Posterior vena cava (tissue), 2 donors: ENCODE data around the gene CDH13. TPM values are rescaled to one million over a fixed set of nuclear protein-coding genes. Genes with fewer than 3 reads are reported as not detected.
"Not testable (repeated sequence)": the region's sequence is repeated elsewhere in the genome, so short reads cannot be mapped to it uniquely, and the experiment has no call there.

Experiments
- DNase-seq: peaks from one replicate; pipeline ENCODE4 v3.0.0-alpha.2; 2020; ENCODE audit warnings: low spot score
- intact Hi-C, 2 donors: fragments of 100-400 bp; cut with DNase I; formaldehyde crosslinking; loops; one replicate each; pipeline versions ENCODE4 v1.14.1 to v1.14.2; 2022 to 2023
- total RNA-seq, 2 donors: library from RNA; stranded (reverse); fragmentation: NEBNext Ultra II Directional; extraction: Animal tissue kit (Norgen Biotek cat#: 25700); gene quantifications; one replicate each; pipeline ENCODE4 v1.2.1, GENCODE V29; 2021
- donor health status: DM: yes; HTN: yes; CAD: no.
- donor health status: DM: yes; HTN: yes; CAD: no.

CDH13 gene
- total RNA-seq, 2 donors from 2014 or later = 32.0 to 81.7 TPM

GRCh38 chr16:82892324-82892723 is 265.6 kb downstream of the CDH13 start:
- intact Hi-C loops = no loop called here
- no peak for DNase-seq

GRCh38 chr16:82895843-82896242 is 269.1 kb downstream of the CDH13 start:
- intact Hi-C loops = no loop called here
- DNase-seq = no peak

GRCh38 chr16:82899006-82899405 is 272.2 kb downstream of the CDH13 start:
- no peak for DNase-seq
- intact Hi-C loops = no loop called here

- intact Hi-C loops = no loop called here
- no peak for DNase-seq
Observed at GRCh38 chr16:82899731-82900450, 273.1 kb downstream of the CDH13 start.

- no peak for DNase-seq
- intact Hi-C loops = no loop called here
Observed at GRCh38 chr16:82900559-82900958, 273.8 kb downstream of the CDH13 start.

- no peak for DNase-seq
- intact Hi-C loops = no loop called here
Observed at GRCh38 chr16:82911925-82912324, 285.2 kb downstream of the CDH13 start.

- no peak for DNase-seq
- intact Hi-C loops = no loop called here
Observed at GRCh38 chr16:82915139-82915824, 288.5 kb downstream of the CDH13 start.

GRCh38 chr16:82917886-82918595 is 291.3 kb downstream of the CDH13 start:
- intact Hi-C loops = no loop called here
- no peak for DNase-seq

- no peak for DNase-seq
- intact Hi-C loops = no loop called here
Observed at GRCh38 chr16:82924075-82924854, 297.5 kb downstream of the CDH13 start.

GRCh38 chr16:82926500-82926899 is 299.7 kb downstream of the CDH13 start:
- intact Hi-C loops = no loop called here
- DNase-seq = no peak

- DNase-seq, intact Hi-C loops: not testable (repeated sequence)
Observed at GRCh38 chr16:82933933-82934332, 307.2 kb downstream of the CDH13 start.

- no peak for DNase-seq
- intact Hi-C loops = no loop called here
Observed at GRCh38 chr16:82935766-82936165, 309.0 kb downstream of the CDH13 start.

GRCh38 chr16:82936941-82937551 is 310.3 kb downstream of the CDH13 start:
- DNase-seq = no peak
- intact Hi-C loops = no loop called here

- no peak for DNase-seq
- intact Hi-C loops = no loop called here
Observed at GRCh38 chr16:82937926-82938520, 311.3 kb downstream of the CDH13 start.

GRCh38 chr16:82943371-82943770 is 316.6 kb downstream of the CDH13 start:
- intact Hi-C loops = no loop called here
- DNase-seq = no peak

- intact Hi-C loops = no loop called here
- no peak for DNase-seq
Observed at GRCh38 chr16:82945420-82946101, 318.8 kb downstream of the CDH13 start.

- intact Hi-C loops = no loop called here
- DNase-seq = no peak
Observed at GRCh38 chr16:82947698-82948097, 320.9 kb downstream of the CDH13 start.

- intact Hi-C loops = no loop called here
Observed at GRCh38 chr16:82949016-82949415, 322.2 kb downstream of the CDH13 start.

More at GRCh38 chr16:82949016-82949415, 322.2 kb downstream of the CDH13 start:
- no peak for DNase-seq
